H1 (cell line): Measurements from ENCODE around the gene HMHB1. TPM values are rescaled to one million over a fixed set of nuclear protein-coding genes. Genes with fewer than 3 reads are reported as not detected.

Experiments
- CTCF ChIA-PET: fragments of 300-600 bp; sonication (Branson Sonifier 250); formaldehyde crosslinking; loops from one replicate; lab custom pipeline; 2021; ENCODE audit not compliant: partially characterized antibody; lab: Charles Lee
- POLR2A ChIA-PET: fragments of 300-600 bp; sonication (Branson Sonifier 250); formaldehyde crosslinking; loops from one replicate; lab custom pipeline; 2021; ENCODE audit warnings: inconsistent platforms; ENCODE audit not compliant: partially characterized antibody; lab: Charles Lee
- DNase-seq, 2 experiments: peaks; one replicate each; pipeline versions ENCODE4 v3.0.0 to v3.0.0-alpha.2; 2010 to 2022; ENCODE audit warnings: low spot score in 2 of 2, low read depth in 1 of 2, mixed read lengths in 1 of 2
- FAIRE-seq: peaks from 2 replicates; lab custom pipeline; 2011; peaks lifted over from hg19 to GRCh38; lab: Jason Lieb, UNC
- H2AFZ ChIP-seq: 2 replicates; pipeline ENCODE4 v1.8.1; 2012; ENCODE audit warnings: low read length, inconsistent platforms
- H2AK5ac ChIP-seq: 2 replicates; pipeline ENCODE4 v1.6.1; 2013; ENCODE audit warnings: low read depth, low read length
- H2BK120ac ChIP-seq: replicated peaks from 2 replicates; pipeline ENCODE3; 2013; ENCODE audit warnings: low read depth, low read length, inconsistent platforms
- H2BK12ac ChIP-seq: 2 replicates; pipeline ENCODE4 v1.6.1; 2013; ENCODE audit warnings: low read depth, low read length
- H2BK15ac ChIP-seq: 2 replicates; pipeline ENCODE4 v1.6.1; 2013; ENCODE audit warnings: low read length
- H2BK20ac ChIP-seq: 2 replicates; pipeline ENCODE4 v1.6.1; 2013; ENCODE audit warnings: low read length
- H2BK5ac ChIP-seq: 2 replicates; pipeline ENCODE4 v1.6.1; 2013; ENCODE audit warnings: low read depth, low read length
- H3K14ac ChIP-seq: 2 replicates; pipeline ENCODE4 v1.6.1; 2013; ENCODE audit warnings: inconsistent platforms; ENCODE audit not compliant: insufficient read length
- H3K18ac ChIP-seq: 2 replicates; pipeline ENCODE4 v1.6.1; 2013; ENCODE audit warnings: low read length; ENCODE audit errors: extremely low read depth
- H3K23ac ChIP-seq: 2 replicates; pipeline ENCODE4 v1.6.1; 2013; ENCODE audit warnings: inconsistent platforms; ENCODE audit not compliant: insufficient read length
- H3K23me2 ChIP-seq: 2 replicates; pipeline ENCODE4 v1.6.1; 2013; ENCODE audit warnings: low read depth, low read length
- H3K27ac ChIP-seq: 2 replicates; pipeline ENCODE4 v1.6.1; 2011; ENCODE audit warnings: low read depth, low read length, inconsistent platforms
- H3K27me3 ChIP-seq, 4 experiments: replicated peaks in 1 of 4; 1 replicate in 1 of 4; 2 replicates in 3 of 4; pipeline versions ENCODE4 v1.6.1 to v1.8.1; 2011 to 2013; ENCODE audit warnings: low read length in 3 of 4, mild to moderate bottlenecking in 3 of 4, inconsistent platforms in 2 of 4, mixed read lengths in 2 of 4, moderate library complexity in 1 of 4; ENCODE audit not compliant: control insufficient read depth in 3 of 4, insufficient read depth in 3 of 4; ENCODE audit errors: extremely low read depth in 1 of 4
- H3K36me3 ChIP-seq, 4 experiments: 2 replicates each; pipeline versions ENCODE4 v1.6.1 to v1.8.1; 2011 to 2013; ENCODE audit warnings: mild to moderate bottlenecking in 4 of 4, low read length in 3 of 4, moderate library complexity in 2 of 4, control low read depth in 1 of 4, inconsistent platforms in 1 of 4; ENCODE audit not compliant: insufficient read depth in 4 of 4, control insufficient read depth in 2 of 4
- H3K4ac ChIP-seq: replicated peaks from 2 replicates; pipeline ENCODE3; 2013; ENCODE audit warnings: low read length, low read depth, mixed read lengths, inconsistent platforms; ENCODE audit not compliant: insufficient read length
- H3K4me1 ChIP-seq, 4 experiments: replicated peaks in 1 of 4; 1 replicate in 1 of 4; 2 replicates in 3 of 4; pipeline versions ENCODE4 v1.6.1 to v1.8.1; 2011 to 2013; ENCODE audit warnings: low read length in 3 of 4, inconsistent platforms in 2 of 4, mixed read lengths in 1 of 4; ENCODE audit not compliant: insufficient read depth in 4 of 4, control insufficient read depth in 3 of 4
- H3K4me2 ChIP-seq, 2 experiments: 2 replicates each; pipeline versions ENCODE4 v1.6.1 to v1.8.1; 2011 to 2013; ENCODE audit warnings: low read depth in 2 of 2, low read length in 2 of 2, control low read depth in 1 of 2, inconsistent platforms in 1 of 2, mild to moderate bottlenecking in 1 of 2; ENCODE audit not compliant: insufficient read depth in 1 of 2
- H3K4me3 ChIP-seq, 4 experiments: fragments of 200-600, 300-600 bp in 1 of 4; sonication (generic), shearing (Covaris generic), sonication (Bioruptor Twin) in 1 of 4; 2 replicates each; pipeline versions ENCODE4 v1.5.1 to v1.8.1; 2011 to 2016; ENCODE audit warnings: low read length in 4 of 4, low read depth in 3 of 4, control low read depth in 2 of 4, inconsistent platforms in 2 of 4, mild to moderate bottlenecking in 2 of 4, mixed read lengths in 1 of 4, moderate library complexity in 1 of 4; ENCODE audit not compliant: insufficient read depth in 2 of 4; ENCODE audit errors: extremely low read depth in 1 of 4
- H3K56ac ChIP-seq: replicated peaks from 2 replicates; pipeline ENCODE3; 2013; ENCODE audit warnings: low read depth, mild to moderate bottlenecking, mixed read lengths, low read length, inconsistent platforms; ENCODE audit not compliant: insufficient read length
- H3K79me1 ChIP-seq: 2 replicates; pipeline ENCODE4 v1.6.1; 2013; ENCODE audit warnings: low read depth, low read length, control low read depth
- H3K79me2 ChIP-seq, 2 experiments: 2 replicates each; pipeline versions ENCODE4 v1.6.1 to v1.8.1; 2012 to 2013; ENCODE audit warnings: low read length in 2 of 2, mild to moderate bottlenecking in 2 of 2, inconsistent platforms in 1 of 2; ENCODE audit not compliant: insufficient read depth in 2 of 2, control insufficient read depth in 1 of 2
- H3K9ac ChIP-seq, 4 experiments: replicated peaks in 1 of 4; 1 replicate in 1 of 4; 2 replicates in 3 of 4; pipeline versions ENCODE4 v1.6.1 to v1.8.1; 2011 to 2013; ENCODE audit warnings: low read depth in 3 of 4, low read length in 3 of 4, control low read depth in 2 of 4, mild to moderate bottlenecking in 2 of 4, moderate library complexity in 2 of 4, inconsistent platforms in 1 of 4; ENCODE audit errors: extremely low read depth in 1 of 4
- H3K9me3 ChIP-seq, 2 experiments: 2 replicates each; pipeline versions ENCODE4 v1.6.1 to v1.8.1; 2012 to 2013; ENCODE audit warnings: mild to moderate bottlenecking in 2 of 2, moderate library complexity in 2 of 2, control low read depth in 1 of 2, inconsistent platforms in 1 of 2, low read depth in 1 of 2, low read length in 1 of 2, mixed read lengths in 1 of 2; ENCODE audit not compliant: insufficient read depth in 2 of 2
- H4K20me1 ChIP-seq, 2 experiments: replicated peaks in 1 of 2; 2 replicates each; pipeline versions ENCODE3 to v1.8.1; 2011 to 2013; ENCODE audit warnings: inconsistent platforms in 2 of 2, low read length in 2 of 2, mild to moderate bottlenecking in 1 of 2; ENCODE audit not compliant: insufficient read depth in 2 of 2, control insufficient read depth in 1 of 2
- H4K5ac ChIP-seq: 2 replicates; pipeline ENCODE4 v1.6.1; 2013; ENCODE audit warnings: low read length, low read depth, mixed read lengths, inconsistent platforms; ENCODE audit not compliant: insufficient read length
- H4K8ac ChIP-seq: 2 replicates; pipeline ENCODE4 v1.8.0; 2013; ENCODE audit warnings: mild to moderate bottlenecking, moderate library complexity, low read length, inconsistent platforms; ENCODE audit not compliant: insufficient read depth; ENCODE audit errors: extremely low read depth
- H4K91ac ChIP-seq: replicated peaks from 2 replicates; pipeline ENCODE3; 2013; ENCODE audit warnings: low read length, mixed read lengths, inconsistent platforms; ENCODE audit not compliant: insufficient read length
- ATF2 ChIP-seq: IDR thresholded peaks from 2 replicates; pipeline ENCODE4 v1.6.1; 2012; ENCODE audit warnings: low read length, inconsistent platforms
- EP300 ChIP-seq, 2 experiments: IDR thresholded peaks; 1 replicate in 1 of 2; 2 replicates in 1 of 2; pipeline ENCODE4 v1.6.1; 2011 to 2012; ENCODE audit warnings: low read depth in 2 of 2, low read length in 2 of 2, mild to moderate bottlenecking in 2 of 2, borderline replicate concordance in 1 of 2, inconsistent platforms in 1 of 2, moderate library complexity in 1 of 2
- JUND ChIP-seq: IDR thresholded peaks from 2 replicates; pipeline ENCODE4 v1.6.1; 2011; ENCODE audit warnings: mild to moderate bottlenecking, improper control_type of control experiment, low read length
- MAFK ChIP-seq: IDR thresholded peaks from 2 replicates; pipeline ENCODE4 v1.6.1; 2012; ENCODE audit warnings: low read depth, mild to moderate bottlenecking, improper control_type of control experiment, low read length
- SUZ12 ChIP-seq: fragments of 200-600 bp; sonication (generic); IDR thresholded peaks from 2 replicates; pipeline ENCODE4 v1.6.1; 2012; ENCODE audit warnings: mild to moderate bottlenecking, inconsistent platforms, low read length, moderate library complexity, mixed read lengths
- WGBS, 2 experiments: shearing (Covaris generic) in 1 of 2; methylation state at CpG; one replicate each; pipeline versions ENCODE4 v1.1.6 to v1.1.7; 2013 to 2015; ENCODE audit warnings: low lambda C conversion rate in 2 of 2, mixed read lengths in 2 of 2, inconsistent platforms in 1 of 2, low coverage in 1 of 2, missing lambda C conversion rate in 1 of 2; ENCODE audit not compliant: insufficient replicate concordance in 2 of 2, insufficient coverage in 1 of 2, insufficient read length in 1 of 2; ENCODE audit errors: extremely low coverage in 1 of 2, missing lambda C conversion rate in 1 of 2; 5-methylcytosine and 5-hydroxymethylcytosine counted together
- polyA plus RNA-seq, 7 experiments: library from polyadenylated mRNA; depleted of rRNA in 3 of 7; stranded (reverse) in 5 of 7; unstranded in 2 of 7; fragments of >200 nt in 5 of 7; fragments of 200-250 nt in 2 of 7; gene quantifications; 1 replicate in 5 of 7; 2 replicates in 1 of 7; 4 replicates in 1 of 7; pipeline versions ENCODE4 v1.2.1 to v1.2.3, GENCODE V29; 2011 to 2013; ENCODE audit warnings: missing spikeins in 2 of 7, mixed read lengths in 2 of 7
- total RNA-seq: library from RNA; stranded (reverse); fragmentation: NEBNext Ultra II Directional; extraction: Animal tissue kit (Norgen Biotek cat#: 25700); gene quantifications from 2 replicates; pipeline ENCODE4 v1.2.1, GENCODE V29; 2021

Gene HMHB1
- total and polyA plus RNA-seq, 2 of the 8 experiments (the other 6 are each of a cell fraction or from before 2014, with no cell fraction given), result not detected

- Histone ChIP-seq H3K23me2 (no peaks in the 10 kb centered on the region), H2AFZ (no peak overlapping the region), H3K4ac (no peak overlapping the region), H3K9ac (no peak overlapping the region), H2AK5ac (no peak overlapping the region), H3K4me2 (no peak overlapping the region), H3K4me3 (no peak overlapping the region), H3K56ac (no peak overlapping the region), H3K4me1 (no peaks in the 10 kb centered on the region), H4K91ac (no peak overlapping the region), H3K36me3 (no peaks in the 10 kb centered on the region), H2BK12ac (no peak overlapping the region), H3K23ac (no peak overlapping the region), H2BK20ac (no peak overlapping the region), H3K27me3 (no peaks in the 10 kb centered on the region), H3K27ac (no peak overlapping the region), H4K20me1 (no peaks in the 10 kb centered on the region), H2BK5ac (no peak overlapping the region), H3K79me1 (no peaks in the 10 kb centered on the region), H3K9me3 (no peaks in the 10 kb centered on the region), H3K14ac (no peak overlapping the region), H3K18ac (no peak overlapping the region), H3K79me2 (no peaks in the 10 kb centered on the region), H4K5ac (no peak overlapping the region), H2BK120ac (no peak overlapping the region), H2BK15ac (no peak overlapping the region), H4K8ac (no peak overlapping the region)
- WGBS, 2 experiments, result 88% methylated on average over 1 of the region's 1 CpG; no CpG with 5 or more reads in 1 of the 2 experiments
- ChIA-PET CTCF (interaction anchor here (1.0 kb wide), 1 partner anchor 35 kb away, joined by 4 read pairs; no protein-coding TSS in a partner anchor), POLR2A (no interaction called here)
- FAIRE-seq (no peak), DNase-seq (no peak)
- TF ChIP-seq SUZ12 (no peak), ATF2 (no peak), EP300 (IDR thresholded peaks at IDR 0.05; ENCODE audit: borderline replicate concordance in 1 of 2, low read depth in 2 of 2, low read length in 2 of 2) (no peak), JUND (no peak), MAFK (no peak)
Observed at GRCh38 chr5:143860211-143860610, 48.2 kb downstream of the HMHB1 start.
